SK-N-SH treated with all-trans-retinoic acid at 6 μM for 48 hours (cell line): ENCODE results near the gene IQSEC3.
A peak's percentile ranks its signal among the peaks of the same experiment; 100 is the strongest.
"Not testable (repeated sequence)": the region's sequence is repeated elsewhere in the genome, so short reads cannot be mapped to it uniquely, and the experiment has no call there.

Experiments used
- ATAC-seq: fragments of 200-7000 bp; cut with Tn5 transposase; 3 replicates; pipeline ENCODE4 v1.9.1; 2020; ENCODE audit warnings: mild to moderate bottlenecking, moderate library complexity
- ARNTL ChIP-seq: fragments of 450-650 bp; formaldehyde crosslinking; IDR thresholded peaks from 2 replicates; pipeline ENCODE4 v1.5.0; 2020; ENCODE audit warnings: low read depth, mild to moderate bottlenecking, moderate library complexity, borderline replicate concordance
- BACH2 ChIP-seq: fragments of 250-450 bp; sonication (Bioruptor Pico); IDR thresholded peaks from 2 replicates; pipeline ENCODE4 v1.9.0; 2021; ENCODE audit warnings: mild to moderate bottlenecking, borderline replicate concordance
- ESRRG ChIP-seq: fragments of 250-450 bp; sonication (Bioruptor Pico); IDR thresholded peaks from 2 replicates; pipeline ENCODE4 v1.6.1; 2021; ENCODE audit warnings: mild to moderate bottlenecking
- GLIS3 ChIP-seq: fragments of 250-450 bp; sonication (Bioruptor Pico); IDR thresholded peaks from 2 replicates; pipeline ENCODE4 v1.5.0; 2020; ENCODE audit warnings: mild to moderate bottlenecking, moderate library complexity
- ISL1 ChIP-seq: fragments of 250-450 bp; sonication (Bioruptor Pico); IDR thresholded peaks from 2 replicates; pipeline ENCODE4 v2.1.2; 2022; ENCODE audit warnings: mild to moderate bottlenecking, moderate library complexity
- OSR1 ChIP-seq: fragments of 250-450 bp; sonication (Bioruptor Pico); IDR thresholded peaks from 2 replicates; pipeline ENCODE4 v1.8.0; 2022; ENCODE audit warnings: moderate library complexity, mild to moderate bottlenecking, inconsistent platforms
- PATZ1 ChIP-seq: fragments of 250-450 bp; sonication (Bioruptor Pico); IDR thresholded peaks from 2 replicates; pipeline ENCODE4 v1.8.0; 2020; ENCODE audit warnings: mild to moderate bottlenecking, moderate library complexity, borderline replicate concordance
- PPARA ChIP-seq: fragments of 250-450 bp; sonication (Bioruptor Pico); IDR thresholded peaks from 2 replicates; pipeline ENCODE4 v1.5.0; 2020; ENCODE audit warnings: mild to moderate bottlenecking, borderline replicate concordance
- RARB ChIP-seq: fragments of 250-450 bp; sonication (Bioruptor Pico); IDR thresholded peaks from 2 replicates; pipeline ENCODE4 v1.8.0; 2021; ENCODE audit warnings: mild to moderate bottlenecking, moderate library complexity
- SNAI2 ChIP-seq: fragments of 250-450 bp; sonication (Bioruptor Pico); IDR thresholded peaks from 2 replicates; pipeline ENCODE4 v1.5.0; 2020; ENCODE audit warnings: mild to moderate bottlenecking, moderate library complexity
- TCF4 ChIP-seq: fragments of 250-450 bp; sonication (Bioruptor Pico); IDR thresholded peaks from 2 replicates; pipeline ENCODE4 v1.8.0; 2021; ENCODE audit warnings: mild to moderate bottlenecking, moderate library complexity, borderline replicate concordance
- TOX ChIP-seq: fragments of 250-450 bp; sonication (Bioruptor Pico); IDR thresholded peaks from 2 replicates; pipeline ENCODE4 v1.8.0; 2021; ENCODE audit warnings: mild to moderate bottlenecking, moderate library complexity, borderline replicate concordance
- TSHZ2 ChIP-seq: fragments of 250-450 bp; sonication (Bioruptor Pico); IDR thresholded peaks from 2 replicates; pipeline ENCODE4 v1.5.0; 2020; ENCODE audit warnings: mild to moderate bottlenecking, moderate library complexity
- ZC3H10 ChIP-seq: fragments of 250-450 bp; sonication (Bioruptor Pico); IDR thresholded peaks from 2 replicates; pipeline ENCODE4 v1.5.1; 2021; ENCODE audit warnings: mild to moderate bottlenecking, moderate library complexity
- ZNF565 ChIP-seq: fragments of 450-650 bp; formaldehyde crosslinking; conservative IDR thresholded peaks from 2 replicates; pipeline ENCODE4 v1.5.0; 2020; ENCODE audit warnings: low read depth, mild to moderate bottlenecking, moderate library complexity
- ZNF8 ChIP-seq: fragments of 450-650 bp; formaldehyde crosslinking; IDR thresholded peaks from 2 replicates; pipeline ENCODE4 v1.5.0; 2020; ENCODE audit warnings: mild to moderate bottlenecking, moderate library complexity

Gene IQSEC3

DNA sequence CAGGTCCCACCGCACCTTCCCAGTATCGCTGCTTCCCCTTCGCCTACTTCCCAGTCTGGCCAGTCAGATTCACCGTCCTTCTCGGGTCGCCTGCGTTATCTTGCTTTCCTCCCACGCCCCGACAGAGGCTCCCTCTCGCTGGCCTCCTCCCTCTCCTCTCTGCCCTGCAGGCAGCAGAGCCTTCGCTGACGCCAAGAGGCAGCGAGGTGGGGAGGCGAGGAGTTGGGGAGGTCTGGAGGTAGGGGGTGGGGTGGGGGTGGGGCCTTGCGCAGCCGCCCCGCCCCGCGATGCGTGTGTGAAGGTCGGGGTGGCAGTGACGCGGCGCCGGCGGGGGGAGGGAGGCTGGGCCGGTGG lies at the start of gene IQSEC3:
Gene IQSEC3, plus strand, starts transcription at position 340 of the 354 bp plus-strand sequence. CDS start 116 bp downstream, outside the sequence.
- not testable (repeated sequence) for ATAC-seq

GRCh38 chr12:17370-18340 lies 48.9 kb upstream of the IQSEC3 start:
- ATAC-seq = not testable (repeated sequence)

DNA sequence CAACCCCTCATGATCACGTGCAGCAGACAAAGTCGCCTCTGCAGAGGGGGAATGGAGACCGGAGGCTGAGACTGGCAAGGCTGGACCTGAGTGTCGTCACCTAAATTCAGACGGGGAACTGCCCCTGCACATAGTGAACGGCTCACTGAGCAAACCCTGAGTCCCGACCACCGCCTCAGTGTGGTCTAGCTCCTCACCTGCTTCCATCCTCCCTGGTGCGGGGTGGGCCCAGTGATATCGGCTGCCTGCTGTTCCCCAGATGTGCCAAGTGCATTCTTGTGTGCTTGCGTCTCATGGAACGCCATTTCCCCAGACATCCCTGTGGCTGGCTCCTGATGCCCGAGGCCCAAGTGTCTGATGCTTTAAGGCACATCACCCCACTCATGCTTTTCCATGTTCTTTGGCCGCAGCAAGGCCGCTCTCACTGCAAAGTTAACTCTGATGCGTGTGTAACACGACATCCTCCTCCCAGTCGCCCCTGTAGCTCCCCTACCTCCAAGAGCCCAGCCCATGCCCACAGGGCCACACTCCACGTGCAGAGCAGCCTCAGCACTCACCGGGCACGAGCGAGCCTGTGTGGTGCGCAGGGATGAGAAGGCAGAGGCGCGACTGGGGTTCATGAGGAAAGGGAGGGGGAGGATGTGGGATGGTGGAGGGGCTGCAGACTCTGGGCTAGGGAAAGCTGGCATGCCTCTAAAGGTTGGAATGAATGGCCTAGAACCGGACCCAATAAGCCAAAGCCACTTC lies 47.6 kb upstream of the IQSEC3 start:
- not testable (repeated sequence) for ATAC-seq

GRCh38 chr12:19906-20305 lies 46.7 kb upstream of the IQSEC3 start:
- ATAC-seq = not testable (repeated sequence)

DNA sequence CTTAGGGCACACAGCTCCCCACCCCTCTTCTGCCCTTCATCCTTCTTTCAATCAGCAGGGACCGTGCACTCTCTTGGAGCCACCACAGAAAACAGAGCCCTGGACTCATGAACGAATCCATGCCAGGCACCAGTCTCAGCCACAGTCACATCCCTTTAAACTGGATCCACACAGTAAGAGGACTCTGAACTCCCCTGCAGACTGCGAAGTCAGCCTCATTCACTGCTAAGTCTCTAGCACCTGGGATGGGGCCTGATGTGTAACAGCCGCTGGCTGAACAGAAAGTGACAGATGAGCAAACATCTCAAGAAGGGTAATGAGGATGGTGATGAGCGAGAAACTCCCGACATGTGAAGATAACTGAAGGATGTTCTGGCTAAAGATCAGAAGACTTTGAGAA lies 45.8 kb upstream of the IQSEC3 start:
- TF ChIP-seq SNAI2 (CRISPR knock-in tag) = no peak
- TF ChIP-seq ZC3H10 (CRISPR knock-in tag) = no peak
- TF ChIP-seq PATZ1 (CRISPR knock-in tag) = no peak
- TF ChIP-seq TOX (CRISPR knock-in tag) = no peak
- no peak for TF ChIP-seq GLIS3 (CRISPR knock-in tag)
- TF ChIP-seq PPARA (CRISPR knock-in tag) = no peak
- no peak for TF ChIP-seq TCF4 (CRISPR knock-in tag)
- TF ChIP-seq ISL1 (CRISPR knock-in tag) = no peak
- no peak for TF ChIP-seq ZNF565 (CRISPR knock-in tag)
- no peak for TF ChIP-seq OSR1 (CRISPR knock-in tag)
- no peak for TF ChIP-seq ESRRG (CRISPR knock-in tag)
- TF ChIP-seq ZNF8 (CRISPR knock-in tag) = no peak
- no peak for TF ChIP-seq BACH2 (CRISPR knock-in tag)
- TF ChIP-seq, all 23 proteins: peak for 0
- ATAC-seq = peak; percentile 22; the same call in 2 of the 3 replicates

GRCh38 chr12:21301-22189 lies 45.0 kb upstream of the IQSEC3 start:
- ATAC-seq = peak; percentile 37
- TF ChIP-seq TOX (CRISPR knock-in tag) (no peak), PATZ1 (CRISPR knock-in tag) (no peak), ZNF565 (CRISPR knock-in tag) (no peak), BACH2 (CRISPR knock-in tag) (no peak)

DNA sequence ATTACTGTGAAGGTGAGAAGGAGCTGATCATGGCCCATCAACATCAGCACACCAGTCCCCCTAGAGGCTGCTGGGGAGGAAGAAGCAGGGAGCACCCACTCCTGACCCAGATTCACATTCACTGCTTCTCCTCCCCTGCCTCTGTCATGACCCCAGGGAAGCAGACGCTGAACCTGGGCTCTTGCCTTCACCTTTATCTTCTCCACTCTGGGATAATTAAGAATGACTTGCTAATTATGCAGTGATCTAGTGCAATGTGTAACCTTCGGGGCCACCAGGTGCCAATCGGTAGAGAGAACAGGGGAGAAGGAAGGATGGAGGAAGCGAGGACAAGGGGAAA lies 44.4 kb upstream of the IQSEC3 start:
- ATAC-seq = peak; percentile 56

More for the DNA sequence above, 44.4 kb upstream of the IQSEC3 start:
- TF ChIP-seq ZNF8 (CRISPR knock-in tag) (no peak), ISL1 (CRISPR knock-in tag) (no peak), TSHZ2 (CRISPR knock-in tag) (no peak), RARB (no peak), SNAI2 (CRISPR knock-in tag) (no peak), PPARA (CRISPR knock-in tag) (no peak), ARNTL (CRISPR knock-in tag) (no peak)
